Thyroid gland (tissue), 4 donors: Measurements from ENCODE around the gene KLF2.

ENCODE experiments used
- POLR2A ChIP-seq, 2 donors: fragments of 450-650 bp; IDR thresholded peaks; one replicate each; pipeline ENCODE4 v1.6.1; 2017; ENCODE audit warnings: antibody characterized with exemption in 2 of 2, mild to moderate bottlenecking in 2 of 2, moderate library complexity in 1 of 2
- TF ChIP-seq, protein P1 (sequence below), 6 experiments: fragments of 200-600 bp in 3 of 6; fragments of 450-650 bp in 3 of 6; sonication (generic) in 3 of 6; IDR thresholded peaks; one replicate each; pipeline ENCODE4 v1.5.1; 2016 to 2019; ENCODE audit warnings: antibody characterized with exemption in 6 of 6, mild to moderate bottlenecking in 2 of 6, inconsistent platforms in 1 of 6, moderate library complexity in 1 of 6

DNA sequence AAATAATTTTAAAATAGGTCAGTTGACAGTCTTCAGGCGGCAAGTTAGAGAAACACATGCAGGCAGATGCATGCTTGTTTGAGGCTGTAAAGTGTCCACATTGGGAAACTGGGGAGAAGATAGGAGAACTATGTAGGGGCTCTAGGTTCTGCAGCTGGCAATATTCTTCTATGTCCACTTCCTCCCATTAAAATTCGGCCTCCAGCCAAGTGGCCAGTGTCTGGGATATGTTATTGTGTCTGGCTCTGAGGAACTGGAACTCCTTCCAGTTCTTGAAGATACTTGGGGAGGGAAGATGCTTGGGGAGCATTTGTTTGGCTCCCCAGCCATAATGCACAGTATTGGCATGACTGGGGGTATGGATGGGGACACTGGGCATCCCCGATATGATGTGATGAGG lies 20.9 kb upstream of the KLF2 start:
- TF ChIP-seq, protein P1, sequence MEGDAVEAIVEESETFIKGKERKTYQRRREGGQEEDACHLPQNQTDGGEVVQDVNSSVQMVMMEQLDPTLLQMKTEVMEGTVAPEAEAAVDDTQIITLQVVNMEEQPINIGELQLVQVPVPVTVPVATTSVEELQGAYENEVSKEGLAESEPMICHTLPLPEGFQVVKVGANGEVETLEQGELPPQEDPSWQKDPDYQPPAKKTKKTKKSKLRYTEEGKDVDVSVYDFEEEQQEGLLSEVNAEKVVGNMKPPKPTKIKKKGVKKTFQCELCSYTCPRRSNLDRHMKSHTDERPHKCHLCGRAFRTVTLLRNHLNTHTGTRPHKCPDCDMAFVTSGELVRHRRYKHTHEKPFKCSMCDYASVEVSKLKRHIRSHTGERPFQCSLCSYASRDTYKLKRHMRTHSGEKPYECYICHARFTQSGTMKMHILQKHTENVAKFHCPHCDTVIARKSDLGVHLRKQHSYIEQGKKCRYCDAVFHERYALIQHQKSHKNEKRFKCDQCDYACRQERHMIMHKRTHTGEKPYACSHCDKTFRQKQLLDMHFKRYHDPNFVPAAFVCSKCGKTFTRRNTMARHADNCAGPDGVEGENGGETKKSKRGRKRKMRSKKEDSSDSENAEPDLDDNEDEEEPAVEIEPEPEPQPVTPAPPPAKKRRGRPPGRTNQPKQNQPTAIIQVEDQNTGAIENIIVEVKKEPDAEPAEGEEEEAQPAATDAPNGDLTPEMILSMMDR (IDR thresholded peaks at IDR 0.05), result no peak
- TF ChIP-seq POLR2A (IDR thresholded peaks at IDR 0.05), result no peak
